Epithelial cell of esophagus (primary cell): ENCODE results near the gene IQSEC1.

ENCODE experiments used
- DNase-seq: peaks from one replicate; pipeline ENCODE4 v3.0.0; 2010; ENCODE audit warnings: low read depth
- H3K4me3 ChIP-seq: 2 replicates; pipeline ENCODE4 v1.5.1; 2011; ENCODE audit warnings: mild to moderate bottlenecking, low read length, control low read depth
- CTCF ChIP-seq: IDR thresholded peaks from 2 replicates; pipeline ENCODE4 v1.5.1; 2011; ENCODE audit warnings: low read depth, mild to moderate bottlenecking, low read length, control low read depth, inconsistent platforms; ENCODE audit not compliant: insufficient read depth; ENCODE audit errors: missing control alignments

The IQSEC1 gene

GRCh38 chr3:12975748-12976522 is 97.3 kb downstream of the IQSEC1 start:
- DNase-seq, result no peak
- TF ChIP-seq CTCF, result no peak

GRCh38 chr3:12974819-12975218 is 98.4 kb downstream of the IQSEC1 start:
- no peak for TF ChIP-seq CTCF
- no peak for DNase-seq
- no peak overlapping the region for H3K4me3 ChIP-seq

More at GRCh38 chr3:12975748-12976522, 97.3 kb downstream of the IQSEC1 start:
- H3K4me3 ChIP-seq, result no peak overlapping the region

- H3K4me3 ChIP-seq, result no peak overlapping the region
- TF ChIP-seq CTCF, result no peak
- DNase-seq, result no peak
Measured at GRCh38 chr3:12974334-12974733, 98.9 kb downstream of the IQSEC1 start.

GRCh38 chr3:12973827-12974226 is 99.4 kb downstream of the IQSEC1 start:
- DNase-seq, result no peak
- no peak overlapping the region for H3K4me3 ChIP-seq
- no peak for TF ChIP-seq CTCF

GRCh38 chr3:12972781-12973702 is 100.2 kb downstream of the IQSEC1 start:
- no peak for DNase-seq
- TF ChIP-seq CTCF, result no peak

GRCh38 chr3:12972043-12972442 is 101.2 kb downstream of the IQSEC1 start:
- no peak for DNase-seq
- TF ChIP-seq CTCF, result no peak

More at GRCh38 chr3:12972781-12973702, 100.2 kb downstream of the IQSEC1 start:
- no peak overlapping the region for H3K4me3 ChIP-seq

GRCh38 chr3:12970684-12971083 is 102.5 kb downstream of the IQSEC1 start:
- no peak for DNase-seq
- H3K4me3 ChIP-seq, result no peak overlapping the region
- no peak for TF ChIP-seq CTCF

More at GRCh38 chr3:12972043-12972442, 101.2 kb downstream of the IQSEC1 start:
- no peak overlapping the region for H3K4me3 ChIP-seq
